GM19239 (cell line): Measurements from ENCODE around the gene CDC14A.
A peak's percentile ranks its signal among the peaks of the same experiment; 100 is the strongest.
"Not testable (repeated sequence)": the region's sequence is repeated elsewhere in the genome, so short reads cannot be mapped to it uniquely, and the experiment has no call there.

Experiments used
- DNase-seq: peaks from one replicate; pipeline ENCODE4 v3.0.0; 2011; ENCODE audit warnings: low spot score; ENCODE audit not compliant: insufficient read length
- FAIRE-seq: peaks from 2 replicates; lab custom pipeline; 2011; peaks lifted over from hg19 to GRCh38; lab: Jason Lieb, UNC

Gene CDC14A

GRCh38 chr1:100352267-100353070, at the start of gene CDC14A:
CDC14A (plus strand) TSS chr1:100352506; CDS start chr1:100352955, 449 bp downstream.
- peak; percentile 89 for FAIRE-seq
- peak; percentile 68 for DNase-seq

- DNase-seq (no peak), FAIRE-seq (no peak)
Observed at GRCh38 chr1:100302739-100303138, 49.6 kb upstream of the CDC14A start.

- DNase-seq (no peak), FAIRE-seq (no peak)
Observed at GRCh38 chr1:100304227-100304626, 48.1 kb upstream of the CDC14A start.

GRCh38 chr1:100304921-100305320, 47.4 kb upstream of the CDC14A start:
- DNase-seq (no peak), FAIRE-seq (no peak)

GRCh38 chr1:100305954-100306353, 46.4 kb upstream of the CDC14A start:
- FAIRE-seq (no peak), DNase-seq (no peak)

- DNase-seq (no peak), FAIRE-seq (no peak)
Observed at GRCh38 chr1:100306735-100307313, 45.5 kb upstream of the CDC14A start.

GRCh38 chr1:100308777-100309176, 43.5 kb upstream of the CDC14A start:
- FAIRE-seq, result no peak

GRCh38 chr1:100309863-100310262, 42.4 kb upstream of the CDC14A start:
- DNase-seq, result no peak
- no peak for FAIRE-seq

More at GRCh38 chr1:100308777-100309176, 43.5 kb upstream of the CDC14A start:
- DNase-seq, result no peak

- FAIRE-seq, result no peak
- no peak for DNase-seq
Observed at GRCh38 chr1:100313382-100313781, 38.9 kb upstream of the CDC14A start.

GRCh38 chr1:100316622-100317021, 35.7 kb upstream of the CDC14A start:
- no peak for DNase-seq
- no peak for FAIRE-seq

- FAIRE-seq (no peak), DNase-seq (no peak)
Observed at GRCh38 chr1:100320311-100321099, 31.8 kb upstream of the CDC14A start.

GRCh38 chr1:100321100-100321493, 31.2 kb upstream of the CDC14A start:
- FAIRE-seq (no peak), DNase-seq (no peak)

GRCh38 chr1:100321506-100321905, 30.8 kb upstream of the CDC14A start:
- DNase-seq (no peak), FAIRE-seq (no peak)

GRCh38 chr1:100322436-100323211, 29.7 kb upstream of the CDC14A start:
- DNase-seq (no peak), FAIRE-seq (peak; percentile 91)

GRCh38 chr1:100323419-100324106, 28.7 kb upstream of the CDC14A start:
- FAIRE-seq, result peak; percentile 42
- DNase-seq, result no peak

GRCh38 chr1:100325415-100326324, 26.6 kb upstream of the CDC14A start:
- no peak for DNase-seq

GRCh38 chr1:100326325-100326670, 26.0 kb upstream of the CDC14A start:
- not testable (repeated sequence) for FAIRE-seq, DNase-seq

More at GRCh38 chr1:100325415-100326324, 26.6 kb upstream of the CDC14A start:
- FAIRE-seq, result no peak

- FAIRE-seq, result no peak
- DNase-seq, result no peak
Observed at GRCh38 chr1:100328133-100328532, 24.2 kb upstream of the CDC14A start.

- FAIRE-seq, DNase-seq: not testable (repeated sequence)
Observed at GRCh38 chr1:100331146-100331545, 21.2 kb upstream of the CDC14A start.
